HEK293 (cell line): ENCODE results near the gene BTBD6.

ENCODE experiments used
- CTCF ChIA-PET: fragments of 350-600 bp; formaldehyde crosslinking; extraction: SDS; loops from one replicate; lab custom pipeline; 2021; ENCODE audit warnings: antibody characterized with exemption; lab: Yijun Ruan, JAX
- POLR2A ChIA-PET: fragments of 300-600 bp; formaldehyde crosslinking; extraction: SDS; loops from one replicate; lab custom pipeline; 2020; ENCODE audit warnings: antibody characterized with exemption, inconsistent platforms; lab: Yijun Ruan, JAX
- H3K27ac ChIP-seq: fragments of 200-500 bp; sonication (Bioruptor generic); 2 replicates; pipeline ENCODE4 v1.5.1; 2014; ENCODE audit warnings: low read depth, low read length, control low read depth, inconsistent platforms; ENCODE audit errors: extremely low read depth
- H3K36me3 ChIP-seq, 2 experiments: fragments of 200-500 bp in 1 of 2; sonication (Bioruptor generic) in 1 of 2; 1 replicate in 1 of 2; 2 replicates in 1 of 2; pipeline ENCODE4 v1.5.1; 2014 to 2017; ENCODE audit warnings: inconsistent platforms in 2 of 2, low read length in 2 of 2; ENCODE audit not compliant: control insufficient read depth in 2 of 2, insufficient read depth in 1 of 2
- H3K4me1 ChIP-seq: fragments of 200-500 bp; sonication (Bioruptor generic); 2 replicates; pipeline ENCODE4 v1.5.1; 2014; ENCODE audit warnings: mild to moderate bottlenecking, low read length, inconsistent platforms; ENCODE audit not compliant: control insufficient read depth, insufficient read depth
- H3K4me3 ChIP-seq: 2 replicates; pipeline ENCODE4 v1.5.1; 2011; ENCODE audit warnings: low read depth, mild to moderate bottlenecking, control low read depth, low read length, moderate library complexity
- H3K9me3 ChIP-seq: fragments of 200-500 bp; sonication (Bioruptor generic); 2 replicates; pipeline ENCODE4 v1.5.1; 2014; ENCODE audit warnings: low read depth, low read length, inconsistent platforms; ENCODE audit not compliant: control insufficient read depth, insufficient read depth
- GLI2 ChIP-seq: fragments of 450-650 bp; formaldehyde crosslinking; IDR thresholded peaks from 2 replicates; pipeline ENCODE4; 2017; ENCODE audit warnings: missing biosample characterization, missing genetic modification characterization, low read depth, borderline replicate concordance
- GLI4 ChIP-seq: fragments of 450-650 bp; formaldehyde crosslinking; IDR thresholded peaks from 2 replicates; pipeline ENCODE4 v1.5.1; 2016; ENCODE audit warnings: missing biosample characterization, missing genetic modification characterization
- GLIS1 ChIP-seq: fragments of 450-650 bp; formaldehyde crosslinking; IDR thresholded peaks from 2 replicates; pipeline ENCODE4 v1.5.1; 2016; ENCODE audit warnings: missing biosample characterization, missing genetic modification characterization
- YY1 ChIP-seq: fragments of 450-650 bp; formaldehyde crosslinking; IDR thresholded peaks from 2 replicates; pipeline ENCODE4 v1.5.1; 2018; ENCODE audit warnings: missing biosample characterization, missing genetic modification characterization
- ZBTB20 ChIP-seq: fragments of 450-650 bp; formaldehyde crosslinking; IDR thresholded peaks from 2 replicates; pipeline ENCODE4 v1.5.1; 2016; ENCODE audit warnings: missing biosample characterization, missing genetic modification characterization
- ZNF132 ChIP-seq: fragments of 450-650 bp; formaldehyde crosslinking; IDR thresholded peaks from 2 replicates; pipeline ENCODE4 v1.5.1; 2017; ENCODE audit warnings: missing biosample characterization, missing genetic modification characterization, borderline replicate concordance
- ZNF157 ChIP-seq: fragments of 450-650 bp; formaldehyde crosslinking; IDR thresholded peaks from 2 replicates; pipeline ENCODE4 v1.5.1; 2016; ENCODE audit warnings: missing biosample characterization, missing genetic modification characterization
- ZNF16 ChIP-seq: fragments of 450-650 bp; formaldehyde crosslinking; IDR thresholded peaks from 2 replicates; pipeline ENCODE4 v1.5.1; 2016; ENCODE audit warnings: low read depth, missing biosample characterization, missing genetic modification characterization
- ZNF266 ChIP-seq: fragments of 450-650 bp; formaldehyde crosslinking; IDR thresholded peaks from 2 replicates; pipeline ENCODE4 v1.5.1; 2016; ENCODE audit warnings: missing biosample characterization, missing genetic modification characterization, low read depth
- ZNF292 ChIP-seq: fragments of 450-650 bp; formaldehyde crosslinking; IDR thresholded peaks from 2 replicates; pipeline ENCODE4 v1.5.1; 2016; ENCODE audit warnings: low read depth, missing biosample characterization, missing genetic modification characterization, borderline replicate concordance
- ZNF350 ChIP-seq: fragments of 450-650 bp; formaldehyde crosslinking; IDR thresholded peaks from 2 replicates; pipeline ENCODE4 v1.5.0; 2017; ENCODE audit warnings: missing biosample characterization, mild to moderate bottlenecking, missing genetic modification characterization
- ZNF37A ChIP-seq: fragments of 450-650 bp; IDR thresholded peaks from 2 replicates; pipeline ENCODE4 v1.5.1; 2018; ENCODE audit warnings: missing biosample characterization, missing genetic modification characterization
- ZNF404 ChIP-seq: fragments of 450-650 bp; formaldehyde crosslinking; IDR thresholded peaks from 2 replicates; pipeline ENCODE4 v1.5.1; 2017; ENCODE audit warnings: missing biosample characterization, missing genetic modification characterization
- ZNF514 ChIP-seq: fragments of 450-650 bp; formaldehyde crosslinking; IDR thresholded peaks from 2 replicates; pipeline ENCODE4 v1.5.1; 2016; ENCODE audit warnings: missing biosample characterization, missing genetic modification characterization
- ZNF530 ChIP-seq: fragments of 450-650 bp; formaldehyde crosslinking; IDR thresholded peaks from 2 replicates; pipeline ENCODE4 v1.5.1; 2016; ENCODE audit warnings: low read depth, missing biosample characterization, missing genetic modification characterization
- ZNF600 ChIP-seq: fragments of 450-650 bp; formaldehyde crosslinking; IDR thresholded peaks from 2 replicates; pipeline ENCODE4 v1.5.1; 2016; ENCODE audit warnings: missing biosample characterization, missing genetic modification characterization
- ZNF654 ChIP-seq: fragments of 450-650 bp; formaldehyde crosslinking; IDR thresholded peaks from 2 replicates; pipeline ENCODE4 v1.5.1; 2016; ENCODE audit warnings: low read depth, missing biosample characterization, missing genetic modification characterization
- ZNF664 ChIP-seq: fragments of 450-650 bp; formaldehyde crosslinking; IDR thresholded peaks from 2 replicates; pipeline ENCODE4 v1.5.1; 2016; ENCODE audit warnings: missing biosample characterization, missing genetic modification characterization
- ZNF670 ChIP-seq: fragments of 450-650 bp; formaldehyde crosslinking; IDR thresholded peaks from 2 replicates; pipeline ENCODE4 v1.5.1; 2016; ENCODE audit warnings: missing biosample characterization, missing genetic modification characterization, low read depth
- ZXDB ChIP-seq: fragments of 450-650 bp; formaldehyde crosslinking; IDR thresholded peaks from 2 replicates; pipeline ENCODE4 v1.5.1; 2016; ENCODE audit warnings: missing biosample characterization, missing genetic modification characterization
- TF ChIP-seq, protein P1 (sequence below): fragments of 450-650 bp; formaldehyde crosslinking; IDR thresholded peaks from 2 replicates; pipeline ENCODE4 v1.5.1; 2016; ENCODE audit warnings: missing biosample characterization, missing genetic modification characterization, borderline replicate concordance
- TF ChIP-seq, protein P2 (sequence below): fragments of 450-650 bp; formaldehyde crosslinking; optimal IDR thresholded peaks from 2 replicates; pipeline ENCODE3; 2016; ENCODE audit warnings: missing biosample characterization, mild to moderate bottlenecking, missing genetic modification characterization
- TF ChIP-seq, protein P3 (sequence below): fragments of 450-650 bp; formaldehyde crosslinking; IDR thresholded peaks from 2 replicates; pipeline ENCODE4 v1.5.1; 2016; ENCODE audit warnings: missing biosample characterization, missing genetic modification characterization
- TF ChIP-seq, protein P4 (sequence below): fragments of 450-650 bp; IDR thresholded peaks from 2 replicates; pipeline ENCODE4 v1.5.1; 2018; ENCODE audit warnings: missing biosample characterization, missing genetic modification characterization

The BTBD6 gene

DNA sequence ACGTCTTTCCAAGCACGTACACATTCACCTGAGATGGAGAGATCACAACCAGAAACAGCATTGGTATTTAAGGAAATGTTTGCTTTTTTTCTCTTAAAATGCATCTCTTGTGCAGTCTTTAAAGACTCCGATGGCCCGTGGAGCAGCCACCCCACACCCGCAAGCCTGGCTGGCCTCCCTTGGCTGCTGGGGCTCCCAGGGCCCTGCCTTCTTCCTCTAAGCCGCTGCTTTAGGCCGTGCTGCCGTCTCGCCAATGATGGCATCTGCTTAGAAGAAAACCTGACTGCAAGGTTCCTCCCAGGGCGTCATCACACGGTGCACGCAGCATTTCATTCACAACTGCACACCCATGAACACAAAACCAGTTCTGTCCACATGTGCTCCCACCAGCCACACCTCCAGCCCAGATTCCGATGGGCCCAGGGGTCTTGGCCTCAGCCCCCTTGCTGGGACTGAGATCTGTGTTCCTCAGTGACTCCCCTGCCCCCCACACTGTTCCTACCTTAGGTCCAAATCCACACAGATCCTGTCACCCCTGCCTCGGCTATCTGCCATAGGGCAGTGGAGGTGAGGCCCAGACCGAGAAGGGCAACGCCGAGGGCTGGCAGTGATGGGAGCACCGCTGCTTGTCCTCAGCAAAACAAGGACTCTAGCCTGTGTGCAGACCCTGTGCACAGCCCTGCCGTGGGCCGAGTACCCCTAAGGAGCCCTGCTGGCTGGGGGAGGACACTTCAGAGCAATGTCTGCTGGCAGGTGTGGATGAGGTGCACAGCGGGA, 4.4 kb downstream of the BTBD6 start:
- peaks cover 3% of the 10 kb centered on the region for H3K4me1 ChIP-seq
- CTCF ChIA-PET: no interaction called here
- TF ChIP-seq YY1 (tag by site-specific recombination) (no peak), ZNF600 (tag by site-specific recombination) (peak; percentile 71)
- H3K4me3 ChIP-seq: no peak overlapping the region
- peaks cover 0 to 47% of the 10 kb centered on the region in 2 experiments; a peak in 1 of 3 replicates for H3K36me3 ChIP-seq
- H3K9me3 ChIP-seq: no peaks in the 10 kb centered on the region
- POLR2A ChIA-PET: no interaction called here
- no peak overlapping the region for H3K27ac ChIP-seq

DNA sequence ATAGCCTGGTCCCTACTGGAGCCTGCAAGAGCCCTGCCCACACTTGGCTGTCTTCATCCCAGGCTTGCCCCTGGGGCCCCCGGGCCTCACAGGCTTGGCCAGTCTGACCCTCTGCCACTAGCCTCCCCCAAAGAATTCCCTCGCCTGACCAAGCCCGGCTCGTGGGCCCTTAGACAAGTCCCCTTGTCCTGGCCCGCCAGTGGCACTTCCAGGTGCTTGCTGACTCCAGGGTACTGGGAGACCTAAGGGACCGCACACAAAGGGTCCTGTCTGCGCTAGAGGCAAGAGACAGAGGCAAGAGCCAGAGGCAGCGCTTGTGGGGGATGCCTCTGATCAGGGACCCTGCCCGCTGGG, 5.0 kb downstream of the BTBD6 start:
- H3K27ac ChIP-seq: no peak overlapping the region
- CTCF ChIA-PET: no interaction called here
- peaks cover 0 to 47% of the 10 kb centered on the region in 2 experiments; a peak in 1 of 3 replicates for H3K36me3 ChIP-seq
- POLR2A ChIA-PET: no interaction called here
- no peaks in the 10 kb centered on the region for H3K4me1 ChIP-seq
- no peak overlapping the region for H3K4me3 ChIP-seq
- no peaks in the 10 kb centered on the region for H3K9me3 ChIP-seq
- TF ChIP-seq ZBTB20 (tag by site-specific recombination) (peak; percentile 69), ZNF350 (no peak), ZNF514 (tag by site-specific recombination) (no peak), ZNF670 (tag by site-specific recombination) (no peak)

DNA sequence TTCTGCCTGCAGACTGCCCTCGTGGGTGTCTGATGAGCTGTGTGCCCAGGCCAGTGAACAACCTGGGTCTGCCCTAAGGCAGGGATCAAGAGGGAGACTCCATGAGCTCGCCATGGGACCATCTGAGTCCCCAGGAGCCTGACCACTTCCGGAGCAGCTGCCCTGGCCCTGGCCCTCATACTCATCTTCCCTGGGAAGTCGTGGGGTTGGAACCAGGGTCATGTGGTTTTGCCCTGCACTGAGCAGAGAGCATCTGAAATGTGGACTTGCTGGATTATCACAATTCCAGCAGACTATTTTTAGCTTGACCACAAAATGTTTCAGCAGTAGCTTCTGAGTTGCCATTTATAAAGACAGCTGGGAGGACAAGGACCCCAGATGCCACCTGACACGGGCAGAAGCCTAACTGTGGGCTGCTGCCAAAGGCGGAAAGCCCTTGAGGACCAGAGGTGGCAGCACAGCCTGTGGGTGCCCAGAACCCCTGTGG, 6.7 kb downstream of the BTBD6 start:
- no peaks in the 10 kb centered on the region for H3K4me1 ChIP-seq
- H3K27ac ChIP-seq: no peak overlapping the region
- ChIA-PET POLR2A (interaction anchor here (1.0 kb wide), 1 partner anchor 46 kb away, joined by 3 read pairs; no protein-coding TSS in a partner anchor), CTCF (no interaction called here)
- TF ChIP-seq ZNF132: no peak
- no peak for TF ChIP-seq ZNF654 (tag by site-specific recombination)
- TF ChIP-seq ZNF16 (tag by site-specific recombination): no peak
- no peak for TF ChIP-seq ZNF292
- TF ChIP-seq, protein P1, sequence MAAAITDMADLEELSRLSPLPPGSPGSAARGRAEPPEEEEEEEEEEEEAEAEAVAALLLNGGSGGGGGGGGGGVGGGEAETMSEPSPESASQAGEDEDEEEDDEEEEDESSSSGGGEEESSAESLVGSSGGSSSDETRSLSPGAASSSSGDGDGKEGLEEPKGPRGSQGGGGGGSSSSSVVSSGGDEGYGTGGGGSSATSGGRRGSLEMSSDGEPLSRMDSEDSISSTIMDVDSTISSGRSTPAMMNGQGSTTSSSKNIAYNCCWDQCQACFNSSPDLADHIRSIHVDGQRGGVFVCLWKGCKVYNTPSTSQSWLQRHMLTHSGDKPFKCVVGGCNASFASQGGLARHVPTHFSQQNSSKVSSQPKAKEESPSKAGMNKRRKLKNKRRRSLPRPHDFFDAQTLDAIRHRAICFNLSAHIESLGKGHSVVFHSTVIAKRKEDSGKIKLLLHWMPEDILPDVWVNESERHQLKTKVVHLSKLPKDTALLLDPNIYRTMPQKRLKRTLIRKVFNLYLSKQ (tag by site-specific recombination): no peak
- no peak for TF ChIP-seq GLIS1
- no peak for TF ChIP-seq ZNF404 (tag by site-specific recombination)
- no peak for TF ChIP-seq ZXDB (tag by site-specific recombination)
- TF ChIP-seq ZNF37A (tag by site-specific recombination): no peak
- TF ChIP-seq, protein P2, sequence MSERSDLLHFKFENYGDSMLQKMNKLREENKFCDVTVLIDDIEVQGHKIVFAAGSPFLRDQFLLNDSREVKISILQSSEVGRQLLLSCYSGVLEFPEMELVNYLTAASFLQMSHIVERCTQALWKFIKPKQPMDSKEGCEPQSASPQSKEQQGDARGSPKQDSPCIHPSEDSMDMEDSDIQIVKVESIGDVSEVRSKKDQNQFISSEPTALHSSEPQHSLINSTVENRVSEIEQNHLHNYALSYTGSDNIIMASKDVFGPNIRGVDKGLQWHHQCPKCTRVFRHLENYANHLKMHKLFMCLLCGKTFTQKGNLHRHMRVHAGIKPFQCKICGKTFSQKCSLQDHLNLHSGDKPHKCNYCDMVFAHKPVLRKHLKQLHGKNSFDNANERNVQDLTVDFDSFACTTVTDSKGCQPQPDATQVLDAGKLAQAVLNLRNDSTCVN (tag by site-specific recombination): no peak
- no peak for TF ChIP-seq GLI2 (tag by site-specific recombination)
- TF ChIP-seq, protein P3, sequence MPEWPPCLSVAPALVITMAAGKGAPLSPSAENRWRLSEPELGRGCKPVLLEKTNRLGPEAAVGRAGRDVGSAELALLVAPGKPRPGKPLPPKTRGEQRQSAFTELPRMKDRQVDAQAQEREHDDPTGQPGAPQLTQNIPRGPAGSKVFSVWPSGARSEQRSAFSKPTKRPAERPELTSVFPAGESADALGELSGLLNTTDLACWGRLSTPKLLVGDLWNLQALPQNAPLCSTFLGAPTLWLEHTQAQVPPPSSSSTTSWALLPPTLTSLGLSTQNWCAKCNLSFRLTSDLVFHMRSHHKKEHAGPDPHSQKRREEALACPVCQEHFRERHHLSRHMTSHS: no peak
- no peak for TF ChIP-seq ZNF664 (tag by site-specific recombination)
- no peak for TF ChIP-seq GLI4 (tag by site-specific recombination)
- TF ChIP-seq, protein P4, sequence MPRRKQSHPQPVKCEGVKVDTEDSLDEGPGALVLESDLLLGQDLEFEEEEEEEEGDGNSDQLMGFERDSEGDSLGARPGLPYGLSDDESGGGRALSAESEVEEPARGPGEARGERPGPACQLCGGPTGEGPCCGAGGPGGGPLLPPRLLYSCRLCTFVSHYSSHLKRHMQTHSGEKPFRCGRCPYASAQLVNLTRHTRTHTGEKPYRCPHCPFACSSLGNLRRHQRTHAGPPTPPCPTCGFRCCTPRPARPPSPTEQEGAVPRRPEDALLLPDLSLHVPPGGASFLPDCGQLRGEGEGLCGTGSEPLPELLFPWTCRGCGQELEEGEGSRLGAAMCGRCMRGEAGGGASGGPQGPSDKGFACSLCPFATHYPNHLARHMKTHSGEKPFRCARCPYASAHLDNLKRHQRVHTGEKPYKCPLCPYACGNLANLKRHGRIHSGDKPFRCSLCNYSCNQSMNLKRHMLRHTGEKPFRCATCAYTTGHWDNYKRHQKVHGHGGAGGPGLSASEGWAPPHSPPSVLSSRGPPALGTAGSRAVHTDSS (tag by site-specific recombination): no peak
- TF ChIP-seq ZNF157 (tag by site-specific recombination): no peak
- TF ChIP-seq ZNF266 (tag by site-specific recombination): no peak
- TF ChIP-seq ZNF530 (tag by site-specific recombination): no peak
- H3K36me3 ChIP-seq: peaks cover 0 to 47% of the 10 kb centered on the region in 2 experiments; a peak in 1 of 3 replicates
- H3K4me3 ChIP-seq: no peak overlapping the region
- no peaks in the 10 kb centered on the region for H3K9me3 ChIP-seq
